Fibroblast of lung (primary cell): Measurements from ENCODE around the gene DLL4.

Experiments used
- EZH2 ChIP-seq: IDR thresholded peaks from 2 replicates; pipeline ENCODE4 v1.5.1; 2012; ENCODE audit warnings: low read length, control low read depth, mild to moderate bottlenecking; ENCODE audit errors: missing control alignments
- TF ChIP-seq, protein P1 (sequence below), 2 donors: IDR thresholded peaks in 1 of 2; conservative IDR thresholded peaks in 1 of 2; 1 replicate in 1 of 2; 2 replicates in 1 of 2; pipeline ENCODE4 v1.5.1; 2011 to 2012; ENCODE audit warnings: low read length in 2 of 2, control low read depth in 1 of 2, inconsistent platforms in 1 of 2, low read depth in 1 of 2, mild to moderate bottlenecking in 1 of 2

DNA sequence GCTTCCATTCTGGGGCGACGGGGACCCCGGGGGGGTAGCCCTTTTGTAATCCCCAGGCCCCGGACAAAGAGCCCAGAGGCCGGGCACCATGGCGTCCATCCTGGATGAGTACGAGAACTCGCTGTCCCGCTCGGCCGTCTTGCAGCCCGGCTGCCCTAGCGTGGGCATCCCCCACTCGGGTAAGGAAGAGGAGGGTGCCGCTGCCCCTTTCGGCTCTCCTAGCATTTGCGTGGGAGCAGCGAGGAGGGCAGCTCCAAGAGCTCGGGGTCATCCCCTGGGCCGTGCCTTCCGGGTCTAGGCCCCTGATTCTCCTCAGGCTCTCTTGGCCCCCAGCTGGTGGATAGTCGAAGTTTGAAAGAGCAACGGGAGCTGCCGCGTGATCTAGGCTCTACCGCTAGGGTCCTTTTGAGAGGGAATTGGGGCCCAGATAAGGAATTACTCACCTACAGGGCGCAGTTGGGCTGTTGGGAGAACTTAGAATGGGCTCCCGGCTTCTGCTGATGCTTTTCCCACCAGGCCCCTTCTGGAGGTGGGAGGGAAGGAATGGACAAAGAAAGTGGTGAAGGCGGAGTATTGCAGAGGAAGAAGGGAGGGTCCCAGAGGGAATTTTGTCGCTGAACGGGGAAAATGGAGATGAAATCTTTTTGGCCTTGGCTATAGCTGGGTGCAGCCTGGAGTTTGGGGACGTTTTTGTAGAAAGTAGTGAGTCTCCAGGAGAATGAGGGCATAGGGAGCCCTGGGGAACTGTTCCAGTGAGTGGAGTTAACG lies 34.3 kb upstream of the DLL4 start:
- TF ChIP-seq, protein P1, sequence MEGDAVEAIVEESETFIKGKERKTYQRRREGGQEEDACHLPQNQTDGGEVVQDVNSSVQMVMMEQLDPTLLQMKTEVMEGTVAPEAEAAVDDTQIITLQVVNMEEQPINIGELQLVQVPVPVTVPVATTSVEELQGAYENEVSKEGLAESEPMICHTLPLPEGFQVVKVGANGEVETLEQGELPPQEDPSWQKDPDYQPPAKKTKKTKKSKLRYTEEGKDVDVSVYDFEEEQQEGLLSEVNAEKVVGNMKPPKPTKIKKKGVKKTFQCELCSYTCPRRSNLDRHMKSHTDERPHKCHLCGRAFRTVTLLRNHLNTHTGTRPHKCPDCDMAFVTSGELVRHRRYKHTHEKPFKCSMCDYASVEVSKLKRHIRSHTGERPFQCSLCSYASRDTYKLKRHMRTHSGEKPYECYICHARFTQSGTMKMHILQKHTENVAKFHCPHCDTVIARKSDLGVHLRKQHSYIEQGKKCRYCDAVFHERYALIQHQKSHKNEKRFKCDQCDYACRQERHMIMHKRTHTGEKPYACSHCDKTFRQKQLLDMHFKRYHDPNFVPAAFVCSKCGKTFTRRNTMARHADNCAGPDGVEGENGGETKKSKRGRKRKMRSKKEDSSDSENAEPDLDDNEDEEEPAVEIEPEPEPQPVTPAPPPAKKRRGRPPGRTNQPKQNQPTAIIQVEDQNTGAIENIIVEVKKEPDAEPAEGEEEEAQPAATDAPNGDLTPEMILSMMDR (conservative IDR thresholded peaks at IDR 0.05 in 1 of 2, IDR thresholded peaks at IDR 0.05 in 1 of 2; ENCODE audit: low read depth in 1 of 2, low read length in 2 of 2) = peak; percentile 45 to 58
- no peak for TF ChIP-seq EZH2
